Gastrocnemius medialis (tissue), 4 donors: ENCODE results near the gene SIPA1L2.

ENCODE experiments used
- CTCF ChIP-seq, 5 experiments: fragments of 450-650 bp in 3 of 5; fragments of 200-600 bp in 2 of 5; sonication (generic) in 2 of 5; IDR thresholded peaks in 4 of 5; conservative IDR thresholded peaks in 1 of 5; 1 replicate in 4 of 5; 2 replicates in 1 of 5; pipeline ENCODE4 v1.5.1; 2016 to 2019; ENCODE audit warnings: antibody characterized with exemption in 5 of 5, mild to moderate bottlenecking in 3 of 5, moderate library complexity in 3 of 5
- POLR2A ChIP-seq, 2 donors: fragments of 450-650 bp; IDR thresholded peaks; one replicate each; pipeline ENCODE4 v1.6.1; 2017; ENCODE audit warnings: antibody characterized with exemption in 2 of 2, mild to moderate bottlenecking in 2 of 2, moderate library complexity in 2 of 2

GRCh38 chr1:232613752-232614381 lies 16.1 kb downstream of the SIPA1L2 start:
- TF ChIP-seq CTCF (IDR thresholded peaks at IDR 0.05 in 4 of 5, conservative IDR thresholded peaks at IDR 0.05 in 1 of 5), result no peak
- TF ChIP-seq POLR2A (IDR thresholded peaks at IDR 0.05), result no peak
